ENCODE data around the gene GARRE1.

DNA sequence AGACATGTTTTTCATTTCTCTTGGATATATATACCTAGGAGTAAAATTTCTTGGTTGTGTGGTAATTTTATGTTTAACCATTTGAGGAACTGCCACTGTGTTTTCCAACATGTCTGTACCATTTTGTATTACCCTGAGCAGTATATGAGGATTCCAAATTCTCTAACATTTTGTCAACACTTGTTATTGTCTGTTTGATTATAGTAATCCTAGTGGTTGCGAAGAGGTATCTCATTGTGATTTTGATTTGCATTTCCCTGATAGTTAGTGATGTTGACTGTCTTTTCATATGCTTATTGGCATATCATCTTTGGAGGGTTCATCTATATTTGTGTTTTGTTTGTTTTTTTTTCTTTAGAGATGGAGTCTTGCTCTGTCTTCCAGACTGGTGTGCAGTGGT, 21.4 kb downstream of the GARRE1 start:
- TF ChIP-seq EZH2 (IDR thresholded peaks at IDR 0.05) (no peak), POLR2AphosphoS5 (IDR thresholded peaks at IDR 0.05; ENCODE audit: borderline replicate concordance, low read depth, low read length) (no peak)
